Measurements from ENCODE around the gene TUBB2B. TPM values are rescaled to one million over a fixed set of nuclear protein-coding genes. Genes with fewer than 3 reads are reported as not detected.

The TUBB2B gene
- total RNA-seq, 1 experiment from 2014 or later, result 3.0 TPM

DNA sequence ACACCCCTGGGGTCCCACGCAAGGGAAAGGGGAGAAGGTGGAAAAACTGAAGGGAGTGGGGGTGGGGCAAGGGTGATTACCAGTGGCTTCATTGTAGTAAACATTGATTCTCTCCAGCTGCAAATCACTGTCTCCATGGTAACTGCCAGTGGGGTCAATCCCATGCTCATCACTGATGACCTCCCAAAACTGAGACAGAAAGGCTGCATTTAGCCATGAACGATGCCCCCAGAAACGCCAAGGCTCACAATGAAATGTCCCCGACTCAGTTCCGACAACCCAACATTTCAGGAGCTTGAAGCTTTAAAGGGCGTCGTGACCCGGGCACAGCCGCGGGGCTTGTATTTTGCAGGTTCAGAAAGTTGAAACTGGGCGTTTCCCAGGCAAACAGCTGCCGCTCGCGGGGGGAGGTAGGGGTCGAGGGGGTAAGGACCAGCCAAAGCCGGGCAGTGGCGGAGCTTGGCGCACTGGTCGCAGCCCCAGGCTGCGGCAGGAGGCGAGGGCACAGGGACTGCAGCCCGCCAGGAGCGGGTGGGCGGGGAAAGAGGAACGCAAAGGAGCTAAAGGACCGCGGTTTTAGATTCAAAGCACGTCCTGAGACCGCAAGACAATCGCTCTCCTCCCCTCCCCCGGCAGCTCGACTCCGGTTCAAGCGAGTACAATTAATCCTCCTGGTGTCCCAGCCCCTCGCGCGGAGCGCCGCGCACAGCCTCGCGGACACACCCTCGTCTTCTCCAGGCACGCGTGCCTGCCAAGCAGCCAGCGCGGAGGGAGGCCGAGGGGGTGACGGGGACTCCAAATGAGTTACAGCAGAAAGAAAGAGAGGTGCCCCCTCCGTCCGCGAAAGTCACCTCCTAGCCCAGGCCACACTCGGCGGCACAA lies 731 bp downstream of the TUBB2B start:
- Mint-ChIP-seq H3K27ac (ENCODE audit: unreplicated experiment) (no peak overlapping the region), H3K9me3 (ENCODE audit: low read depth, unreplicated experiment) (no peaks in the 10 kb centered on the region), H3K4me1 (ENCODE audit: low read depth, unreplicated experiment) (peaks cover 11% of the 10 kb centered on the region), H3K36me3 (ENCODE audit: insufficient read depth, unreplicated experiment) (peaks cover 13% of the 10 kb centered on the region), H3K4me3 (ENCODE audit: low read depth, unreplicated experiment) (peak overlapping the region; percentile 64), H3K27me3 (ENCODE audit: unreplicated experiment) (peaks cover 76% of the 10 kb centered on the region)
- TF ChIP-seq, protein P1, sequence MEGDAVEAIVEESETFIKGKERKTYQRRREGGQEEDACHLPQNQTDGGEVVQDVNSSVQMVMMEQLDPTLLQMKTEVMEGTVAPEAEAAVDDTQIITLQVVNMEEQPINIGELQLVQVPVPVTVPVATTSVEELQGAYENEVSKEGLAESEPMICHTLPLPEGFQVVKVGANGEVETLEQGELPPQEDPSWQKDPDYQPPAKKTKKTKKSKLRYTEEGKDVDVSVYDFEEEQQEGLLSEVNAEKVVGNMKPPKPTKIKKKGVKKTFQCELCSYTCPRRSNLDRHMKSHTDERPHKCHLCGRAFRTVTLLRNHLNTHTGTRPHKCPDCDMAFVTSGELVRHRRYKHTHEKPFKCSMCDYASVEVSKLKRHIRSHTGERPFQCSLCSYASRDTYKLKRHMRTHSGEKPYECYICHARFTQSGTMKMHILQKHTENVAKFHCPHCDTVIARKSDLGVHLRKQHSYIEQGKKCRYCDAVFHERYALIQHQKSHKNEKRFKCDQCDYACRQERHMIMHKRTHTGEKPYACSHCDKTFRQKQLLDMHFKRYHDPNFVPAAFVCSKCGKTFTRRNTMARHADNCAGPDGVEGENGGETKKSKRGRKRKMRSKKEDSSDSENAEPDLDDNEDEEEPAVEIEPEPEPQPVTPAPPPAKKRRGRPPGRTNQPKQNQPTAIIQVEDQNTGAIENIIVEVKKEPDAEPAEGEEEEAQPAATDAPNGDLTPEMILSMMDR (IDR thresholded peaks at IDR 0.05; ENCODE audit: unreplicated experiment), result no peak
- intact Hi-C loops (cut with micrococcal nuclease; ENCODE audit: unreplicated experiment), result no loop called here
- DNase-seq, result no peak
- CTCF ChIA-PET, result no interaction called here
- BruUV-seq (replicated peaks), result TSS peak; percentile 19

DNA sequence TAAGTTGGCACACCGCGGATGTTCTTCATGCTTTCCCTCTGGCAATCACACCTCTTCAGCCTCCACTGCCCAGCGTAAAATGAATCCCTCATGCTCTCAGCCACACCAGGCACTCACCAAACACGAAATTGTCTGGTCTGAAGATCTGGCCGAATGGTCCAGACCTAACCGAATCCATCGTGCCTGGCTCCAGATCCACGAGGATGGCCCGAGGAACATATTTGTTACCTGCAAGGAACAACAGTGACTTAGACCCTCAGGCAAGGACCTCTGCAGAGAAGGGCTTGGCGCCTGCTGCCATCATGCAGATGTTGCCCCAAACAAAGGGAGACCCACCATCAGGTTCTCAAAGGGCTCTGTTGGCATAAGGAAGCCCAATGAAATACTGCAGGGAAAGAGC lies 1.4 kb downstream of the TUBB2B start:
- H3K27me3 Mint-ChIP-seq (ENCODE audit: unreplicated experiment), result peaks cover 71% of the 10 kb centered on the region
- no peak for DNase-seq

DNA sequence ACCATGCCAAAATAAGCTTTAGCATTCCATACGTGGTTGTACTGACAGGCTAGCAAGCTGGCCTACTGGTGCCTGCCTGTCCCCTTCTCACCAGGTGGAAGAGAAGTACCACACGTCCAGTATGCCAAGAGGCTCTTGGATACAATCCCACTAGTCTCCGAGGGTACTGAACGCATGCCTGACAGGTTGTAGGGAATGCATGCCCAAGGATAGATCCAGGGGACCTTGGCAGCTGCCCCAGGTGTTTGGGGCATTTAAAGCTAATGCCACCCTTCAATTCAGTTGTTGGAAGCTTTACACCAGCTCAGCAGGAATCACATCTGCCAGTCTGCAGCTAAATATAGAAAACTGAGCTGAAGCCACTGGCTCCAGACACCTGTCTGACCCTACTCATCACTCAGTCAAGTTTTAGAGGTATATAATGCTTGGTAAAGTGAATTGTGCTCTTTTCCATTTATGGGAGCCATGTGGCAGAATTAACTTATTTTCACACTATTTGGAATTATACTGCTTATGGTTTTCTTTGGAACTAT lies 4.9 kb downstream of the TUBB2B start:
- Mint-ChIP-seq H3K27me3 (ENCODE audit: unreplicated experiment) (peaks cover 71% of the 10 kb centered on the region), H3K4me3 (ENCODE audit: low read depth, unreplicated experiment) (no peak overlapping the region), H3K9me3 (ENCODE audit: low read depth, unreplicated experiment) (no peaks in the 10 kb centered on the region), H3K27ac (ENCODE audit: unreplicated experiment) (no peak overlapping the region), H3K4me1 (ENCODE audit: low read depth, unreplicated experiment) (no peaks in the 10 kb centered on the region), H3K36me3 (ENCODE audit: insufficient read depth, unreplicated experiment) (peaks cover 6% of the 10 kb centered on the region)
- CTCF ChIA-PET, result interaction anchor here (0.9 kb wide), 1 partner anchor 66 kb away, joined by 5 read pairs; the partner anchor contains the start of gene TUBB2A
- BruUV-seq (replicated peaks), result no TSS peak
- TF ChIP-seq, protein P1 (IDR thresholded peaks at IDR 0.05; ENCODE audit: unreplicated experiment), result no peak
- intact Hi-C loops (cut with micrococcal nuclease; ENCODE audit: unreplicated experiment), result no loop called here
- no peak for DNase-seq

More for the DNA sequence above, 1.4 kb downstream of the TUBB2B start:
- no TSS peak for BruUV-seq (replicated peaks)
- intact Hi-C loops (cut with micrococcal nuclease; ENCODE audit: unreplicated experiment), result no loop called here
- Mint-ChIP-seq H3K27ac (ENCODE audit: unreplicated experiment) (no peak overlapping the region), H3K4me1 (ENCODE audit: low read depth, unreplicated experiment) (peaks cover 11% of the 10 kb centered on the region), H3K4me3 (ENCODE audit: low read depth, unreplicated experiment) (no peak overlapping the region), H3K36me3 (ENCODE audit: insufficient read depth, unreplicated experiment) (peaks cover 6% of the 10 kb centered on the region), H3K9me3 (ENCODE audit: low read depth, unreplicated experiment) (no peaks in the 10 kb centered on the region)
- CTCF ChIA-PET, result no interaction called here
- TF ChIP-seq, protein P1 (IDR thresholded peaks at IDR 0.05; ENCODE audit: unreplicated experiment), result no peak

DNA sequence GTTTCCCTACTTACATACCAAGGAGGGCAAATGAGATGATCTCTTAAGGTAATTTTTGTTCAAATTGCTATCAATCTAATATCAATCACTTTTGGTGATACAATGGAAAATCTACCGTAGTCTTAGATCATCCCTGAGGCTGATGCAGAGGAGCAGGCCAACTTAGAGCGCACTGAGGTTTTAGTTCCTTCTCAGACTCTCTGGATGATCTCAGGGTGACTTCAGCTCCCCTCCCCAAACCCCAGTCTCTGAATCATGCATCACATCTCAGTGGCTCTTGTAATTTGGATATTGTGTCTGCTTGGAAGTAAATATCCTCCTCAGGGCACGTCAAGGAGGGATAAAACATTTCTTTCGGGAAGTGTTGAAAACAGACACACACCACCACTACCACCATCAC lies 5.9 kb downstream of the TUBB2B start:
- Mint-ChIP-seq H3K27me3 (ENCODE audit: unreplicated experiment) (peaks cover 64% of the 10 kb centered on the region), H3K36me3 (ENCODE audit: insufficient read depth, unreplicated experiment) (peaks cover under 1% of the 10 kb centered on the region), H3K9me3 (ENCODE audit: low read depth, unreplicated experiment) (no peaks in the 10 kb centered on the region), H3K4me3 (ENCODE audit: low read depth, unreplicated experiment) (no peak overlapping the region), H3K27ac (ENCODE audit: unreplicated experiment) (no peak overlapping the region), H3K4me1 (ENCODE audit: low read depth, unreplicated experiment) (no peaks in the 10 kb centered on the region)
- no peak for DNase-seq
- CTCF ChIA-PET, result no interaction called here
- TF ChIP-seq, protein P1 (IDR thresholded peaks at IDR 0.05; ENCODE audit: unreplicated experiment), result no peak
- intact Hi-C loops (cut with micrococcal nuclease; ENCODE audit: unreplicated experiment), result no loop called here
- no TSS peak for BruUV-seq (replicated peaks)
